ENCODE results near the gene PTPRK.

GRCh38 chr6:127939442-127940066 lies 580.8 kb downstream of the PTPRK start:
- TF ChIP-seq CTCF (conservative IDR thresholded peaks at IDR 0.05; ENCODE audit: low read depth, low read length) (no peak), EZH2 (IDR thresholded peaks at IDR 0.05; ENCODE audit: low read length, unreplicated experiment) (no peak), EZH2phosphoT487 (IDR thresholded peaks at IDR 0.05; ENCODE audit: borderline replicate concordance, low read length) (no peak)

Measured in PC-3 (cell line).